Stomach (tissue), 4 donors: ENCODE measurements around the gene LTV1.

Experiments
- CTCF ChIP-seq, 7 experiments: fragments of 450-650 bp in 4 of 7; fragments of 200-600 bp in 3 of 7; sonication (generic) in 3 of 7; IDR thresholded peaks; one replicate each; pipeline ENCODE4 v1.5.1; 2016 to 2019; ENCODE audit warnings: antibody characterized with exemption in 7 of 7, control low read depth in 2 of 7, mild to moderate bottlenecking in 1 of 7
- POLR2A ChIP-seq, 4 donors: fragments of 450-650 bp; IDR thresholded peaks; one replicate each; pipeline ENCODE4 v1.6.1; 2016; ENCODE audit warnings: antibody characterized with exemption in 4 of 4, control low read depth in 2 of 4, mild to moderate bottlenecking in 1 of 4, moderate library complexity in 1 of 4

- no peak for TF ChIP-seq POLR2A (IDR thresholded peaks at IDR 0.05)
- TF ChIP-seq CTCF (IDR thresholded peaks at IDR 0.05), result no peak
Measured at GRCh38 chr6:143885116-143885515, 42.0 kb downstream of the LTV1 start.
